Measurements from ENCODE around the gene TBCK.

TBCK gene

GRCh38 chr4:106316773-106317409 is 882 bp upstream of the TBCK start:
- Histone ChIP-seq H3K27me3 (ENCODE audit: insufficient read depth, low read length, poor library complexity, severe bottlenecking) (no peaks in the 10 kb centered on the region), H3K4me3 (ENCODE audit: low read length, poor library complexity, severe bottlenecking) (peak overlapping the region; percentile 92), H3K9me3 (ENCODE audit: insufficient read depth, low read depth, low read length) (no peaks in the 10 kb centered on the region), H3K9me2 (replicated peaks; ENCODE audit: low read depth, low read length) (no peaks in the 10 kb centered on the region), H3F3A (ENCODE audit: low read depth) (no peaks in the 10 kb centered on the region), H4K20me1 (ENCODE audit: insufficient read depth, low read length, poor library complexity, severe bottlenecking) (peaks cover 24% of the 10 kb centered on the region), H3K79me2 (ENCODE audit: insufficient read depth, low read length) (peaks cover 80% of the 10 kb centered on the region), H2AFZ (ENCODE audit: low read length) (peak overlapping the region; percentile 90), H3K9ac (ENCODE audit: low read depth, low read length, poor library complexity, severe bottlenecking) (peak overlapping the region; percentile 89), H3K4me2 (ENCODE audit: low read depth, low read length, poor library complexity, severe bottlenecking) (peak overlapping the region; percentile 93), H3K4me1 (ENCODE audit: insufficient read depth, low read length, poor library complexity, severe bottlenecking) (peaks cover 46% of the 10 kb centered on the region), H3K36me3 (ENCODE audit: insufficient read depth, low read length) (no peaks in the 10 kb centered on the region)
- no peak for TF ChIP-seq CTCF (conservative IDR thresholded peaks at IDR 0.05; ENCODE audit: low read length)
- TF ChIP-seq EZH2phosphoT487 (IDR thresholded peaks at IDR 0.05; ENCODE audit: borderline replicate concordance), result no peak

GRCh38 chr4:106315476-106315967 is 487 bp downstream of the TBCK start:
- H3K36me3 ChIP-seq (ENCODE audit: insufficient read depth, low read length), result no peaks in the 10 kb centered on the region
- no peaks in the 10 kb centered on the region for H3K27me3 ChIP-seq (ENCODE audit: insufficient read depth, low read length, poor library complexity, severe bottlenecking)
- H3K9me2 ChIP-seq (replicated peaks; ENCODE audit: low read depth, low read length), result no peaks in the 10 kb centered on the region
- TF ChIP-seq EZH2phosphoT487 (IDR thresholded peaks at IDR 0.05; ENCODE audit: borderline replicate concordance) (no peak), CTCF (conservative IDR thresholded peaks at IDR 0.05; ENCODE audit: low read length) (no peak)
- H3K4me3 ChIP-seq (ENCODE audit: low read length, poor library complexity, severe bottlenecking), result peak overlapping the region; percentile 92
- H3K4me2 ChIP-seq (ENCODE audit: low read depth, low read length, poor library complexity, severe bottlenecking), result peak overlapping the region; percentile 93
- peaks cover 24% of the 10 kb centered on the region for H4K20me1 ChIP-seq (ENCODE audit: insufficient read depth, low read length, poor library complexity, severe bottlenecking)
- no peaks in the 10 kb centered on the region for H3F3A ChIP-seq (ENCODE audit: low read depth)
- peak overlapping the region; percentile 90 for H2AFZ ChIP-seq (ENCODE audit: low read length)
- H3K79me2 ChIP-seq (ENCODE audit: insufficient read depth, low read length), result peaks cover 80% of the 10 kb centered on the region
- no peaks in the 10 kb centered on the region for H3K9me3 ChIP-seq (ENCODE audit: insufficient read depth, low read depth, low read length)
- peaks cover 48% of the 10 kb centered on the region for H3K4me1 ChIP-seq (ENCODE audit: insufficient read depth, low read length, poor library complexity, severe bottlenecking)
- peak overlapping the region; percentile 89 for H3K9ac ChIP-seq (ENCODE audit: low read depth, low read length, poor library complexity, severe bottlenecking)

- peak overlapping the region; percentile 89 for H3K9ac ChIP-seq (ENCODE audit: low read depth, low read length, poor library complexity, severe bottlenecking)
- peaks cover 74% of the 10 kb centered on the region for H3K79me2 ChIP-seq (ENCODE audit: insufficient read depth, low read length)
Measured at GRCh38 chr4:106314960-106315359, 1.0 kb downstream of the TBCK start.

More at GRCh38 chr4:106314960-106315359, 1.0 kb downstream of the TBCK start:
- Histone ChIP-seq H4K20me1 (ENCODE audit: insufficient read depth, low read length, poor library complexity, severe bottlenecking) (peaks cover 24% of the 10 kb centered on the region), H3K27me3 (ENCODE audit: insufficient read depth, low read length, poor library complexity, severe bottlenecking) (no peaks in the 10 kb centered on the region), H3K4me2 (ENCODE audit: low read depth, low read length, poor library complexity, severe bottlenecking) (peak overlapping the region; percentile 93), H3K4me3 (ENCODE audit: low read length, poor library complexity, severe bottlenecking) (peak overlapping the region; percentile 92), H3K36me3 (ENCODE audit: insufficient read depth, low read length) (no peaks in the 10 kb centered on the region), H3K9me3 (ENCODE audit: insufficient read depth, low read depth, low read length) (no peaks in the 10 kb centered on the region), H3K4me1 (ENCODE audit: insufficient read depth, low read length, poor library complexity, severe bottlenecking) (peaks cover 52% of the 10 kb centered on the region), H2AFZ (ENCODE audit: low read length) (no peak overlapping the region), H3F3A (ENCODE audit: low read depth) (no peaks in the 10 kb centered on the region), H3K9me2 (replicated peaks; ENCODE audit: low read depth, low read length) (no peaks in the 10 kb centered on the region)
- TF ChIP-seq EZH2phosphoT487 (IDR thresholded peaks at IDR 0.05; ENCODE audit: borderline replicate concordance), result no peak
- TF ChIP-seq CTCF (conservative IDR thresholded peaks at IDR 0.05; ENCODE audit: low read length), result no peak

All from Loucy (cell line).